Adrenal gland (tissue), 12 donors: ENCODE measurements around the gene PTH2. TPM values are rescaled to one million over a fixed set of nuclear protein-coding genes. Genes with fewer than 3 reads are reported as not detected.

ENCODE experiments used
- DNase-seq, 7 donors: peaks; one replicate each; pipeline ENCODE4 v3.0.0-alpha.2; 2019 to 2020
- H3K27ac ChIP-seq, 5 donors: fragments of 200-600 bp; sonication (generic) in 4 of 5; 1 replicate in 3 of 5; 2 replicates in 2 of 5; pipeline versions ENCODE4 v1.5.1 to v1.8.0; 2016 to 2020; ENCODE audit warnings: mild to moderate bottlenecking in 1 of 5
- H3K27me3 ChIP-seq: fragments of 200-600 bp; 2 replicates; pipeline ENCODE4 v1.8.0; 2021
- H3K36me3 ChIP-seq, 2 donors: fragments of 200-600 bp; replicated peaks in 1 of 2; 1 replicate in 1 of 2; 2 replicates in 1 of 2; pipeline versions ENCODE4 v1.5.1 to v1.8.0; 2018 to 2022
- H3K4me1 ChIP-seq, 2 donors: fragments of 200-600 bp; replicated peaks in 1 of 2; 1 replicate in 1 of 2; 2 replicates in 1 of 2; pipeline versions ENCODE4 v1.5.1 to v1.8.0; 2018 to 2021
- H3K4me3 ChIP-seq, 4 donors: fragments of 200-600 bp; sonication (generic) in 3 of 4; one replicate each; pipeline ENCODE4 v1.5.1; 2016 to 2018
- H3K9me3 ChIP-seq, 3 donors: fragments of 200-600 bp; sonication (generic) in 1 of 3; replicated peaks in 1 of 3; 1 replicate in 2 of 3; 2 replicates in 1 of 3; pipeline versions ENCODE4 v1.5.1 to v1.8.0; 2016 to 2021
- CTCF ChIP-seq, 6 experiments: fragments of 450-650 bp in 4 of 6; fragments of 200-600 bp in 2 of 6; sonication (generic) in 1 of 6; IDR thresholded peaks; 1 replicate in 5 of 6; 2 replicates in 1 of 6; pipeline versions ENCODE4 v1.5.1 to v1.8.0; 2016 to 2021; ENCODE audit warnings: antibody characterized with exemption in 6 of 6, mild to moderate bottlenecking in 2 of 6, moderate library complexity in 1 of 6
- POLR2A ChIP-seq, 2 donors: fragments of 450-650 bp; IDR thresholded peaks; one replicate each; pipeline ENCODE4 v1.6.1; 2017; ENCODE audit warnings: antibody characterized with exemption in 2 of 2, mild to moderate bottlenecking in 2 of 2, moderate library complexity in 1 of 2
- WGBS, 4 donors: extraction: QIAGEN DNeasy Blood & Tissue Kit in 2 of 4; methylation state at CpG; one replicate each; pipeline versions ENCODE4 v1.1.5 to v1.1.7; 2013 to 2017; 5-methylcytosine and 5-hydroxymethylcytosine counted together
- intact Hi-C, 2 donors: fragments of 100-400 bp; cut with DNase I; formaldehyde crosslinking; loops; one replicate each; pipeline versions ENCODE4 v1.14.1 to v1.15.0; 2022 to 2023
- polyA plus RNA-seq, 3 donors: library from polyadenylated mRNA; stranded (reverse); fragments of 200-250 nt in 2 of 3; fragments of 350-450 nt in 1 of 3; fragmentation: Illumina TruSeq in 1 of 3; extraction: RNeasy Lipid Tissue Mini Kit (QIAGEN cat#74804) in 1 of 3; gene quantifications; one replicate each; pipeline ENCODE4 v1.2.3, GENCODE V29; 2013 to 2014
- total RNA-seq, 9 donors: library from RNA; depleted of rRNA in 4 of 9; stranded (reverse); fragments of >200 nt in 4 of 9; fragments of 120-200 nt in 1 of 9; fragmentation: NEBNext Ultra II Directional in 1 of 9; extraction: Animal tissue kit (Norgen Biotek cat#: 25700) in 1 of 9; gene quantifications; one replicate each; pipeline versions ENCODE4 v1.1.0 to v1.2.4, GENCODE V29; 2013 to 2023
- donor health status: healthy with polysubstance abuse.
- donor health status: Bipolar disorder and iron deficiency.
- donor health status: DM: yes; HTN: yes; CAD: no.
- donor health status: DM: no; HTN: no; CAD: no.
- donor health status: DM: no; HTN: no; CAD: no.
- donor health status: DM: yes; HTN: yes; CAD: no.

Gene PTH2
- total and polyA plus RNA-seq, 12 donors: not detected

- intact Hi-C loops: no loop called here
- H3K9me3 ChIP-seq: no peaks in the 10 kb centered on the region
- peak in 1 of 7 donors; percentile 9 for DNase-seq
- no peak overlapping the region for H3K4me3 ChIP-seq
- WGBS, 4 donors: 74 to 85% (median 80%) methylated on average over 6 of the region's 6 CpGs
- TF ChIP-seq POLR2A (IDR thresholded peaks at IDR 0.05): no peak
- no peak for TF ChIP-seq CTCF (IDR thresholded peaks at IDR 0.05)
- no peaks in the 10 kb centered on the region for H3K4me1 ChIP-seq
- peaks cover 1% of the 10 kb centered on the region for H3K27me3 ChIP-seq
- no peaks in the 10 kb centered on the region for H3K36me3 ChIP-seq
- no peak overlapping the region for H3K27ac ChIP-seq
These were observed 23.2 kb downstream of the PTH2 start for GRCh38 chr19:49400029-49400428.

- Histone ChIP-seq H3K9me3 (no peaks in the 10 kb centered on the region), H3K27me3 (peaks cover 2% of the 10 kb centered on the region), H3K4me3 (no peak overlapping the region), H3K27ac (no peak overlapping the region), H3K4me1 (no peaks in the 10 kb centered on the region), H3K36me3 (no peaks in the 10 kb centered on the region)
- DNase-seq: no peak
- intact Hi-C loops: no loop called here
- 73 to 93% (median 79%) methylated on average over 4 to 6 of the region's 6 CpGs for WGBS, 4 donors
- TF ChIP-seq POLR2A (IDR thresholded peaks at IDR 0.05) (no peak), CTCF (IDR thresholded peaks at IDR 0.05) (no peak)
These were observed 24.3 kb downstream of the PTH2 start for GRCh38 chr19:49398931-49399330.

DNA sequence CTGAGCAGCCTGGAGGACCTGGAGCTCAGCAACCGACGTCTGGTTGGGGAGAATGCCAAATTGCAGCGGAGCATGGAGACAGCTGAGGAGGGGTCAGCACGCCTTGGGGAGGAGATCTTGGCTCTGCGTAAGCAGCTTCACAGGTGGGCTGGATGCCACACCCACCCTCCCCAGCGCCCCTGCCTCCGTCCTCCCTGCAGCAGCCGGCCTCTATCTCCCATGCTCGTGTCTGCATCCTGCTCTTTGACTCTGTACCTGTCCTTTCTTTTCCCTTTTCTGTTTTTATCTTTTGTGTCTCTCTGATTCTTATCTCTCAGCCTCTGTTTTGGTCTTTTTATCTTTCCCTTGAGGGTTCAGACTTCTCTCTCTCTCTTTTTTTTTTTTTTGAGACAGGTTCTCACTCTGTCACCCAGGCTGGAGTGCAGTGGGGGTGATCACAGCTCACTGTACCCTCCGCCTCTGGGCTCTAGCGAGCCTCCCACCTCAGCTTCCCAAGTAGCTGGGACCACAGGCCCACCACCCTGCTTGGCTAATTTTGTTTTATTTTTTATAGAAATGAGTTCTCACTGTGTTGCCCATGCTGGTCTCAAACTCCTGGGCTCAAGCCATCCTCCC lies 25.1 kb downstream of the PTH2 start:
- Histone ChIP-seq H3K27me3 (peaks cover 2% of the 10 kb centered on the region), H3K9me3 (no peaks in the 10 kb centered on the region), H3K27ac (no peak overlapping the region), H3K4me1 (no peaks in the 10 kb centered on the region), H3K4me3 (no peak overlapping the region), H3K36me3 (no peaks in the 10 kb centered on the region)
- intact Hi-C loops: no loop called here
- TF ChIP-seq POLR2A (IDR thresholded peaks at IDR 0.05): no peak
- DNase-seq: no peak
- WGBS, 4 donors: 65 to 89% (median 77%) methylated on average over 9 to 11 of the region's 11 CpGs

DNA sequence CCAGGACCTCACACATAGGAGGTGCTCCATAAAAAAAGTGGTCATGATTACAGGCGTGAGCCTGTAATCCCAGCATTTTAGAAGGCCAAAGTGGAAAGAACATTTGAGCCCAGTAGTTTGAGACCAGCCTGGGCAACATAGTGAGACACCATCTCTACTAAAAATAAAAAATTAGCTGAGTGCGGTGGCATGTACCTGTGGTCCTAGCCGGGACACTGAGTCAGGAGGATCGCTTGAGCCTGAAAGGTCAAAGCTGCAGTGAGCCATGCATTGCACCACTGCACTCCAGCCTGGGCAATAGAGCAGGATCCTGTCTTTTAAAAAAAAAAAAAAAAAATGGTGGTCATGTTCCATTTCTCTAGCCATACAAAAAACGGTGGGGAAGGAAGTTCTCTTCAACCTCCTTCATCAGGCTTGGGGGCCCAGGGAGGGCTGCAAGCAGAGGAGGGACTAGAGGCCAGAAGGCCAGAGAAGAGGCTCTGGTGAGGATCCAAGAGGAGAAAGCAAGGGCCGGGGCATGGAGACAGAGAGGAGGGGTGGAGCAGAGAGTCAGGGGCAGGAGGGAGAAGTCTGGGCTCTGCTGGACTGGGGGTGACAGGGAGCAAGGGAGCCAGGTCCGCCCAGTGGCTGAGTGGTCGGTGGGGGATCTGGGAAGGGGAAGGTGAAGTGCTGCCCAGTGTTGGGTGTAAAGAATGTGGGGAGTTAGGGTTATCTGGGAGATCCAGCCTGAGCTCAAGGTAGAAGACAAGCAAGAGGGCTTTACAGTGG lies 26.3 kb downstream of the PTH2 start:
- Histone ChIP-seq H3K27ac (no peak overlapping the region), H3K27me3 (peaks cover 2% of the 10 kb centered on the region), H3K9me3 (no peaks in the 10 kb centered on the region), H3K36me3 (no peaks in the 10 kb centered on the region), H3K4me3 (no peak overlapping the region), H3K4me1 (no peaks in the 10 kb centered on the region)
- no peak for DNase-seq
- WGBS, 4 donors: 71 to 78% (median 77%) methylated on average over 8 of the region's 8 CpGs
- intact Hi-C loops: no loop called here
- TF ChIP-seq POLR2A (IDR thresholded peaks at IDR 0.05): no peak
- TF ChIP-seq CTCF (IDR thresholded peaks at IDR 0.05): no peak
